GM21576 (cell line): ENCODE measurements around the gene PTPRN2.
"Not testable (repeated sequence)": the region's sequence is repeated elsewhere in the genome, so short reads cannot be mapped to it uniquely, and the experiment has no call there.

Experiments used
- ATAC-seq: cut with Tn5 transposase; IDR thresholded peaks from one replicate; pipeline ENCODE4 v1.9.1; 2021; ENCODE audit warnings: mild to moderate bottlenecking, moderate library complexity; ENCODE audit not compliant: unreplicated experiment

Gene PTPRN2

GRCh38 chr7:157567666-157568065 lies 1020.0 kb downstream of the PTPRN2 start:
- ATAC-seq = no peak

GRCh38 chr7:157566631-157567006 lies 1021.0 kb downstream of the PTPRN2 start:
- no peak for ATAC-seq

- no peak for ATAC-seq
These were observed 1021.5 kb downstream of the PTPRN2 start for GRCh38 chr7:157565981-157566630.

GRCh38 chr7:157565201-157565626 lies 1022.4 kb downstream of the PTPRN2 start:
- no peak for ATAC-seq

GRCh38 chr7:157564517-157565177 lies 1023.0 kb downstream of the PTPRN2 start:
- no peak for ATAC-seq

- ATAC-seq = not testable (repeated sequence)
These were observed 1024.0 kb downstream of the PTPRN2 start for GRCh38 chr7:157563467-157564135.

- ATAC-seq = not testable (repeated sequence)
These were observed 1024.9 kb downstream of the PTPRN2 start for GRCh38 chr7:157562522-157563398.

GRCh38 chr7:157561816-157562410 lies 1025.7 kb downstream of the PTPRN2 start:
- no peak for ATAC-seq

GRCh38 chr7:157561523-157561785 lies 1026.2 kb downstream of the PTPRN2 start:
- no peak for ATAC-seq

- no peak for ATAC-seq
These were observed 1026.7 kb downstream of the PTPRN2 start for GRCh38 chr7:157560710-157561522.

GRCh38 chr7:157560258-157560654 lies 1027.4 kb downstream of the PTPRN2 start:
- no peak for ATAC-seq

- ATAC-seq = no peak
These were observed 1027.9 kb downstream of the PTPRN2 start for GRCh38 chr7:157559596-157560257.

GRCh38 chr7:157558875-157559595 lies 1028.6 kb downstream of the PTPRN2 start:
- no peak for ATAC-seq

- ATAC-seq = no peak
These were observed 1029.1 kb downstream of the PTPRN2 start for GRCh38 chr7:157558516-157558874.

- ATAC-seq = no peak
These were observed 1029.6 kb downstream of the PTPRN2 start for GRCh38 chr7:157558061-157558460.

- no peak for ATAC-seq
These were observed 1030.4 kb downstream of the PTPRN2 start for GRCh38 chr7:157557263-157557662.

GRCh38 chr7:157556642-157556944 lies 1031.0 kb downstream of the PTPRN2 start:
- no peak for ATAC-seq

- no peak for ATAC-seq
These were observed 1031.5 kb downstream of the PTPRN2 start for GRCh38 chr7:157555944-157556641.

GRCh38 chr7:157555313-157555712 lies 1032.3 kb downstream of the PTPRN2 start:
- ATAC-seq = no peak
